GM12878 (cell line): Measurements from ENCODE around the gene HSD11B1. TPM values are rescaled to one million over a fixed set of nuclear protein-coding genes. Genes with fewer than 3 reads are reported as not detected.

Source experiments
- BACH1 ChIP-seq: fragments of 450-650 bp; IDR thresholded peaks from 2 replicates; pipeline ENCODE4 v1.6.1; 2017; ENCODE audit warnings: mild to moderate bottlenecking, borderline replicate concordance
- BCL11A ChIP-seq: IDR thresholded peaks from 2 replicates; pipeline ENCODE4 v1.6.1; 2011; ENCODE audit warnings: low read depth, low read length
- BMI1 ChIP-seq: fragments of 450-650 bp; IDR thresholded peaks from 2 replicates; pipeline ENCODE4 v1.6.1; 2016; ENCODE audit warnings: mild to moderate bottlenecking, moderate library complexity, borderline replicate concordance
- CHD4 ChIP-seq: fragments of 200-600 bp; sonication (generic); IDR thresholded peaks from 2 replicates; pipeline ENCODE4 v1.6.1; 2016; ENCODE audit warnings: mild to moderate bottlenecking
- DPF2 ChIP-seq: fragments of 450-650 bp; IDR thresholded peaks from 2 replicates; pipeline ENCODE4 v1.6.1; 2017; ENCODE audit warnings: mild to moderate bottlenecking
- HDAC6 ChIP-seq: fragments of 200-600 bp; sonication (generic); IDR thresholded peaks from one replicate; pipeline ENCODE4 v1.8.0; 2017; ENCODE audit warnings: antibody characterized with exemption; ENCODE audit not compliant: unreplicated experiment
- HDGF ChIP-seq: fragments of 450-650 bp; IDR thresholded peaks from 2 replicates; pipeline ENCODE4 v1.6.1; 2016; ENCODE audit warnings: antibody characterized with exemption
- MEF2A ChIP-seq: IDR thresholded peaks from 2 replicates; pipeline ENCODE4 v1.6.1; 2011; ENCODE audit warnings: low read depth, mild to moderate bottlenecking, low read length, moderate library complexity; ENCODE audit not compliant: insufficient read depth
- MLLT1 ChIP-seq: fragments of 450-650 bp; IDR thresholded peaks from 2 replicates; pipeline ENCODE4 v1.6.1; 2016; ENCODE audit warnings: mild to moderate bottlenecking
- NBN ChIP-seq: fragments of 450-650 bp; IDR thresholded peaks from 2 replicates; pipeline ENCODE4 v1.6.1; 2016
- NFIC ChIP-seq: IDR thresholded peaks from 2 replicates; pipeline ENCODE4 v1.6.1; 2012; ENCODE audit warnings: low read depth, mild to moderate bottlenecking, inconsistent platforms, low read length, moderate library complexity
- NRF1 ChIP-seq: conservative IDR thresholded peaks from 2 replicates; pipeline ENCODE4 v1.6.1; 2011; ENCODE audit warnings: mild to moderate bottlenecking, low read depth, low read length, improper control_type of control experiment
- PKNOX1 ChIP-seq: fragments of 450-650 bp; IDR thresholded peaks from 2 replicates; pipeline ENCODE4 v1.6.1; 2016; ENCODE audit warnings: mild to moderate bottlenecking
- RAD51 ChIP-seq: fragments of 450-650 bp; IDR thresholded peaks from 2 replicates; pipeline ENCODE4 v1.6.1; 2016; ENCODE audit warnings: moderate library complexity, mild to moderate bottlenecking, inconsistent platforms
- REST ChIP-seq: IDR thresholded peaks from 2 replicates; pipeline ENCODE4 v1.6.1; 2012; ENCODE audit warnings: mild to moderate bottlenecking, low read depth, low read length
- RUNX3 ChIP-seq: IDR thresholded peaks from 2 replicates; pipeline ENCODE4 v1.6.1; 2012; ENCODE audit warnings: low read length, inconsistent platforms
- SP1 ChIP-seq: IDR thresholded peaks from one replicate; pipeline ENCODE4 v1.6.1; 2011; ENCODE audit warnings: low read depth, low read length
- STAT3 ChIP-seq: IDR thresholded peaks from 2 replicates; pipeline ENCODE4 v1.6.1; 2011; ENCODE audit warnings: low read depth, low read length, improper control_type of control experiment
- TBL1XR1 ChIP-seq: IDR thresholded peaks from 2 replicates; pipeline ENCODE4 v1.6.1; 2012; ENCODE audit warnings: low read depth, low read length, improper control_type of control experiment
- TCF7 ChIP-seq: IDR thresholded peaks from 2 replicates; pipeline ENCODE4 v1.6.1; 2014; ENCODE audit warnings: antibody characterized with exemption, borderline replicate concordance
- polyA plus RNA-seq, 11 experiments: library from polyadenylated mRNA; depleted of rRNA in 4 of 11; unstranded in 6 of 11; stranded (reverse) in 5 of 11; fragments of >200 nt; fragmentation: Nextera tagmentation in 4 of 11; fragmentation: Illumina TruSeq in 1 of 11; extraction: Ambion mirVana in 4 of 11; extraction: Trizol in 1 of 11; gene quantifications; 1 replicate in 1 of 11; 2 replicates in 10 of 11; pipeline versions ENCODE4 v1.2.1 to v1.2.3, GENCODE V29; 2011 to 2016; ENCODE audit warnings: inconsistent platforms in 2 of 11, missing spikeins in 2 of 11, low read depth in 1 of 11
- total RNA-seq, 4 experiments: library from RNA; depleted of rRNA in 3 of 4; stranded (reverse); fragments of >200 nt in 3 of 4; fragmentation: Illumina TruSeq in 1 of 4; extraction: Trizol in 1 of 4; gene quantifications; 2 replicates each; pipeline versions ENCODE4 v1.2.1 to v1.2.3, GENCODE V29; 2013 to 2021
- TF ChIP-seq, protein P1 (sequence below): fragments of 450-650 bp; IDR thresholded peaks from 2 replicates; pipeline ENCODE4 v1.6.1; 2017; ENCODE audit warnings: low read depth, mild to moderate bottlenecking, moderate library complexity
- TF ChIP-seq, protein P2 (sequence below): IDR thresholded peaks from 2 replicates; pipeline ENCODE4 v1.6.1; 2012; ENCODE audit warnings: low read length, inconsistent platforms

The HSD11B1 gene
- total and polyA plus RNA-seq, 10 of the 15 experiments (the other 5 are each of a cell fraction or from before 2014, with no cell fraction given) = 0.04 to 0.27 (median 0.15) TPM; not detected in 7

DNA sequence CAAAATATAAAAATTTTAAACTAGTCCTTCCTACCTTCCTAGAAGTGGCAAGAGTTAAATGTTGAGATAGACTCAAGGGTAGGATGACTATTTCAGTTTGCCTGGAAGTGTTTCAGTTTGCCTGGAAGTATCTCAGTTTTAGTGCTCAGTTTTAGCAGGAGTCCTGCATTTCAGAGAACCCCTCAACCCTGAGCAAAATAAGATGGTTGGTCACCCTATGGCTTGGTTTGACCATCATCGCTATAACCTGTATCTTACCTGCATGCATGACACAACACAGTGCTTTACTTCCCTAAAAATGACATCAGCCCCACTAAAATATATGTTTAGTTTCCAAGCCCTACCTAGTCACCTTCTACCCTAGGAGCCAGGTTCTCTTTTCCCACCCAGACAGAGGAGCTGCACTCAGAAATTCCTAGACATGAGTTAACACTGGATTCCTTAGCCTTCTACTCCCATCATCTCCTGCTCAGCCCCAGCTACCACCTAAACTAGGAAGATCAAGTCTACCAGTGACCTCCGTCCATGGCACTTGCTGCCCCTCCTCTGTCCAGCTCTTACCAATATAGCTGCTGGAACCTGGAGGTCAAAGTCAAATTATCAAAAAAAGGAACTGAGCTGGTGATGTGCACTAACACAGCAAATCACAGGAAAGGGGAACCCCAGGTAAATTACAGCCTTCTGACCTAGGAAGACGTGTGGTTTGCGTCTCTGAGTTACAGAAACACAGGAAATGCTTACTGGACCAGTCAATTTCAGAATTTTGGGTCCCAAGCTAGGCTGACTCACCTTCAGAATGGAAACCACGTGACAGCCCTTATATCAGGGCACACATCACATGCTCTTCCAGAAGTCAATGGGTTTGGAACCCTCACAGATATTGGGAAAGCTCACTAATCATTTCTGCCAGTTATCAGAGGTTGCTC is 31.7 kb upstream of the HSD11B1 start (continued):
- TF ChIP-seq RAD51 (peak; percentile 99), BMI1 (peak; percentile 80), NFIC (peak; percentile 82), NBN (peak; percentile 87), RUNX3 (peak; percentile 90), REST (no peak), STAT3 (no peak), PKNOX1 (peak; percentile 37; the same call in 1 of the 2 replicates), NRF1 (no peak), MLLT1 (peak; percentile 35; the same call in 1 of the 2 replicates), HDGF (peak; percentile 62; the same call in 1 of the 2 replicates), SP1 (peak; percentile 28), DPF2 (peak; percentile 94), BCL11A (peak; percentile 65), BACH1 (peak; percentile 67; the same call in 1 of the 2 replicates), MEF2A (no peak), TCF7 (no peak), TBL1XR1 (0 out of 2 replicates have a peak, but pooled peaks have one; percentile 40), CHD4 (no peak), HDAC6 (no peak)
- TF ChIP-seq, protein P1, sequence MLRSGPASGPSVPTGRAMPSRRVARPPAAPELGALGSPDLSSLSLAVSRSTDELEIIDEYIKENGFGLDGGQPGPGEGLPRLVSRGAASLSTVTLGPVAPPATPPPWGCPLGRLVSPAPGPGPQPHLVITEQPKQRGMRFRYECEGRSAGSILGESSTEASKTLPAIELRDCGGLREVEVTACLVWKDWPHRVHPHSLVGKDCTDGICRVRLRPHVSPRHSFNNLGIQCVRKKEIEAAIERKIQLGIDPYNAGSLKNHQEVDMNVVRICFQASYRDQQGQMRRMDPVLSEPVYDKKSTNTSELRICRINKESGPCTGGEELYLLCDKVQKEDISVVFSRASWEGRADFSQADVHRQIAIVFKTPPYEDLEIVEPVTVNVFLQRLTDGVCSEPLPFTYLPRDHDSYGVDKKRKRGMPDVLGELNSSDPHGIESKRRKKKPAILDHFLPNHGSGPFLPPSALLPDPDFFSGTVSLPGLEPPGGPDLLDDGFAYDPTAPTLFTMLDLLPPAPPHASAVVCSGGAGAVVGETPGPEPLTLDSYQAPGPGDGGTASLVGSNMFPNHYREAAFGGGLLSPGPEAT = peak; percentile 98
- TF ChIP-seq, protein P2, sequence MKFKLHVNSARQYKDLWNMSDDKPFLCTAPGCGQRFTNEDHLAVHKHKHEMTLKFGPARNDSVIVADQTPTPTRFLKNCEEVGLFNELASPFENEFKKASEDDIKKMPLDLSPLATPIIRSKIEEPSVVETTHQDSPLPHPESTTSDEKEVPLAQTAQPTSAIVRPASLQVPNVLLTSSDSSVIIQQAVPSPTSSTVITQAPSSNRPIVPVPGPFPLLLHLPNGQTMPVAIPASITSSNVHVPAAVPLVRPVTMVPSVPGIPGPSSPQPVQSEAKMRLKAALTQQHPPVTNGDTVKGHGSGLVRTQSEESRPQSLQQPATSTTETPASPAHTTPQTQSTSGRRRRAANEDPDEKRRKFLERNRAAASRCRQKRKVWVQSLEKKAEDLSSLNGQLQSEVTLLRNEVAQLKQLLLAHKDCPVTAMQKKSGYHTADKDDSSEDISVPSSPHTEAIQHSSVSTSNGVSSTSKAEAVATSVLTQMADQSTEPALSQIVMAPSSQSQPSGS = peak; percentile 78
